ENCODE measurements around the gene FAM193A. TPM values are rescaled to one million over a fixed set of nuclear protein-coding genes. Genes with fewer than 3 reads are reported as not detected.
"Not testable (repeated sequence)": the region's sequence is repeated elsewhere in the genome, so short reads cannot be mapped to it uniquely, and the experiment has no call there.

The FAM193A gene
- total RNA-seq, 1 experiment from 2014 or later = 10.3 TPM

DNA sequence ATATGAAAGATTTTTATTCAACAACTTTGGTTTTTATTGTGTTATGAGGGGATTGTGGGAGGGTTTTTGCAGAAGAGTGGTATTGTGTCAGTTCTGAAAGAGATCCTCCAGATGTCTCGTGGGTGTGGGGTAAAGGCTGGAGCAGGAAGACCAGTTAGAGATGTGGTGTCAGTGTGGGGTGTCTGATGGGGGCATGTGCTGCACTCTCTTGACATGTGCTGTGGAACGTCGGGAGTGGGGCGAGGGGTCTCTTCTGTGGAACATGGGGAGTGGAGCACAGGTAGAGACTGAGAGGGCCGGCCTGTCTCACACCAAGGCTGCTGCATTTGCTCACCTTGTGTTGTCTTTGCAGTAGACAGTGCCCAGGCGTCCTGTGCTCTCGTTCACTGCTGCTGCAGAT lies 37.6 kb downstream of the FAM193A start:
- no peak for DNase-seq (ENCODE audit: low spot score)

DNA sequence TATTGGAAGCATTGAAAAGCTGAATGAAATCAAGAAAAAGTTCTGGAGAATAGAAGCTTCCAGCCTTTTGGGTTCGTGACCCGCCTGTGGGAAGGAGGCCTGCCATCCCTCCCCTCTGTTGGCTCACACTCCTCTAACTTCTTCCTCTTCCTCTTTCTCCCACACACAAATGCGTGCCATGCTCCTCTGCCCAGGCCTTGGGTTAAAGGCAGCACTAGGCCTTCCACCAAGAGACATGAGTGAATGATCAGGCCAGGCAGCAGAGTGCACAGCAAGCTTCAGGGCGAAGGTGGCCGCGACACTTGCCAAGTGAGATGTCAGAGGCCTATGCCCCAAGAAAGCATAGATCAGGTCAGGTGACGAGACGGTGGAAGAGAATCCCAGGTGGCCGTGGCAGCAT lies 38.4 kb downstream of the FAM193A start:
- DNase-seq (ENCODE audit: low spot score) = no peak

DNA sequence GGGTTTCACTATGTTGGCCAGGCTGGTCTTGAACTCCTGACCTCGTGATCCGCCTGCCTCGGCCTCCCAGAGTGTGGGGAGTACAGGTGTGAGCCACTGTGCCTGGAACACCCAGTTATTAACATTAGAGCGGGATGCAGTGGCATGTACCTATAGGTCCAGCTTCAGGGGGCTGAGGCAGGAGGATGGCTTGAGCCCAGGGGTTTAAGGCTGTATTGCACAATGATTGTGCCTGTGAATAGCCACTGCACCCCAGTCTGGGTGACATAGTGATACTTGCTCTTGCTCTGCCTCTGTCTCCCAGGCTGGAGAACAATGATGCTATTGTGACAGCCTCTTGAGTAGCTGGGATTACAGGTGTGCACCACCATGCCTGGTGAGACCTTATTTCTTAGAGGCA lies 39.8 kb downstream of the FAM193A start:
- no peak for DNase-seq (ENCODE audit: low spot score)

DNA sequence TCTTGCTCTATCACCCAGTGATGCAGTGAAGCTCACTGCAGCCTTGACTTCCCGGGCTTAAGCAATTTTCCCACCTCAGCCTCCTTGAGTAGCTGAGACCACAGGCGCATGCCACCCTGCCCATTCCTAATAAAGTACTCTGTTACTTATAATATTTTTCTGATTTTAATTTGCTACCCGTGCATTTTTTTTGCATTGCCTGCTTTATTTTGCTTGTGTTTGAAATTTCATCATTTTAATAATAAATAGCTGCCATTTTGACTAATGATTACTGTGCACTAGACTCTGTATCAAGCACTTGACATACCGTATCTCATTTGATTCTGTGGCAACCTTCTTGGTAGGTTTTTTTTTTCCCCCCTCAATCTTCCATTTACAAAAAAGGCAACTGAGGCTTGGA lies 41.7 kb downstream of the FAM193A start:
- no peak for DNase-seq (ENCODE audit: low spot score)

DNA sequence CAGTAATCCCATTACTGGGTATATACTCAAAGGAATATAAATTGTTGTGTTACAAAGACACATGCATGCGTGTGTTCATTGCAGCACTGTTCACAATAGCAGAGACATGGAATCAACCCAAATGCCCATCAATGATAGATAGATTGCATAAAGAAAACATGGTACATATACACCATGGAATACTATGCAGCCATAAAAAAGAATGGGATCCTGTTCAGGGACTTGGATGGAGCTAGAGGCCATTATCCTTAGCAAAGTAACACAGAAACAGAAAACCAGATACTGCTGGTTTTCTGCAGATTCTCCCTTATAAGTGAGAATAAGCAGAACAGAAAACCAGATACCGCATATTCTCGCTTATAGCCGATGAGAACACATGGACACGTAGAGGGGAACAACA lies 43.5 kb downstream of the FAM193A start:
- no peak for DNase-seq (ENCODE audit: low spot score)

DNA sequence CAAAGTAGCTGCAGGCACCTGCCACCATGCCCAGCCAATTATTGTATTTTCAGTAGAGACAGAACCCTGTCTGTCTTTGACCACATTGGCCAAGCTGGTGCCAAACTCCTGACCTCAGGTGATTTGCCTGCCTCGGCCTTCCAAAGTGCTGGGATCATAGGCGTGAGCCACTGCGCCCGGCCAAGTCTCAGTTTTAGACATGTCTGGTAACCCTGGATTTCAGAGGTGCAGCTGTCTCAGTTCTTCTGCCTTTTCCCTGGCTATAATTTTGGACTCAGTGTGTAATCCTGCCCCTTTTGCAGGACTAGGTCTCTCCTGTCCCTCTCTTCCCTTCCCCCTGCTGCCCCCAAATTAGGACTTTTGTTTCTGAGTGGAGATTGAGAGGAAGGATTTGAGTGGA lies 46.6 kb downstream of the FAM193A start:
- DNase-seq (ENCODE audit: low spot score) = no peak

DNA sequence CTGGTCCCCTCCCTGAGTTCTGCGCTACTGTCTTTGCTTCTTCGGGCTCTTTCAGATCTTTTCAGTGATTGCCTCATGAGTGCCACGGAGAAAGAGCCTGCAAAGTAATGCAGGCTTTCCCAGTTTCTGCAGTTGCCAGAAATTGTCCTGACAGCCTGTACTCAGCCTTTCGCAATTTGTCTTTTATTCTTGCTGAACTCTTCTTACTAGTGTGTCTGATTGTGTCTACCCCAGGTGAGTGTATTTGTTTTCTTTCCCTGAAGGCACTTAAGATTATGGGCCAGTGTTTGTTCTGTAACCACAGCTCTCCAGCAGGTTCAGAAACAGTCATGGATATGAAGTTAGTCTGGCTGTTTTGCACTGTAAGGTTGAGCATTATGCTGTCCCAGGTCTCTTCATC lies 47.1 kb downstream of the FAM193A start:
- DNase-seq (ENCODE audit: low spot score) = no peak

DNA sequence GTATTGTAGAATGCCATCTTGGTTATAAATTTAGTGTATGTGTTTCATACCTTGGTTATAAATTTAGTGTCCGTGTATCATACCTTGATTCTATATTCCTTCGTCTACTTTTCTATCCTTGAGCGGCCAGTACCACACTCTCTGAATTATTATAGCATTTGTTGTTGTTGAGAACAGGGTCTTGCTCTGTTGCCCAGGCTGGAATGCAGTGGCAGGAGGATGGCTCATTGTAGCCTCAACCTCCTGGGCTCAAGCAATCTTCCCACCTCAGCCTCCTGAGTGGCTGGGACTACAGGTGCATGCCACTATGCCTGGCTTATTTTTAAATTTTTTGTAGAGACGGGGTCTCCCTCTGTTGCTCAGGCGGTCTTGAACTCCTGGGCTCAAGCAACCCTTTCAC lies 50.1 kb downstream of the FAM193A start:
- no peak for DNase-seq (ENCODE audit: low spot score)

DNA sequence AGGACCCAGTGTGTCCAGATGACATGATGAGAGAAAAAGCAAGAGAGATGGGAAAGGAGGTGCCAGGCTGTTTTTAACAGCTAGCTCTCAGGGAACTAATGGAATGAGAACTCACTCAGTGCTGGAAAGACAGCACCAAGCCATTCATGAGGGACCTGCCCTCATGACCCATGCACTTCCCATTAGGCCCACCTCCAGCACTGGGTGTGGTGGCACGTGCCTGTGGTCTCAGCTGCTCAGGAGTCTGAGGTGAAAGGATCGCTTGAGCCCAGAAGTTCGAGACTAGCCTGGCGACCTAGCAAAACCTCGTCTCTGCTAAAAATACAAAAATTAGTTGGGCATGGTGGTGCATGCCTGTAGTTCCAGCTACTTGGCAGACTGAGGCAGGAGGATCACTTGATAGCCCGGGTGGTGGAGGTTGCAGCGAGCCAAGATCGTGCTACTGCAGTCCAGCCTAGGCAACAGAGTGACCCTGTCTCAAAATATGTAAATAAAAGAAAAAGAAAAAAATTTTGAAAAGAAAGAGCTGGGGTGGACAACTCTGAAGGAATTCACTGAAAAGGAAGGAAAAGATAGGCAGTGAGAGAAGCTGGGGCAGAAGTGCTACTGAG lies 50.9 kb downstream of the FAM193A start:
- DNase-seq (ENCODE audit: low spot score) = no peak

DNA sequence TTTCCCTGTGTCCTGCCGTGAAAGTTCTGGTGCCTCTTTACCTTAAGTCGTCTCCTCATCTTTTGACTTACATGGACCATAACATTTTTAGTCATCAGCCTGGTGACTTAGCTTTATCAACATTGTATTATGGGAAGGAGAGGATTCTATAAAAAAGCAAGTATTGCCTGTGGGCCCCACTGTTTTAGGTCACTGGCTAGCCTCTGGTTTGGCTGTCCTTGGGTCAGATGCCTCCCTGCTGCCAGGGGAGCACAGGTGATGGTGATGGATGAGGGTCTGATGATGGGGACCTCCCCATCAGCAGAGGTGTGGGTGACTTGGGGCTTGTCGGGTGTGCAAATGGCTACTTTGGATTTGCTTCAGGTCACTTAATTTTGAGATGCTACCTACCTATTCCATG lies 51.8 kb downstream of the FAM193A start:
- no peak for DNase-seq (ENCODE audit: low spot score)

DNA sequence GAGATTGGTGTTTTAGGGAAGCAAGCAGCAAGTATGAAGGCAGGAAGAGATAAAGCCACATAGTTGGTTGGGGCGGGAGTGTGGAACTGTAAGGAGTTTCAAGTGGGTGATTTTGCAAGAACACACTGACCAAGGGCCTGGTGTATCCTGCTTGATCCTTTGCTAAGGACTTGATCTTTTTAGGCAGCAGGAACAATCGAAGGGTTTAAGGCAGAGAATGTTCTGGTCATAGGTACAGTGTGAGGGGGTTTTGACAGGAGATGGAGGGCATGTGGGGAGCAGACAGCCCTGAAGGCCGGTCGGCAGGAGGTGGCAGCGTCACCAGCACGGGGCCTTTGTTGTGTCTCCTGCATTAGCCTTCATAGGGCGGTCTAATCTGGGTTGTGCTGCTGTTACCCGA lies 54.7 kb downstream of the FAM193A start:
- no peak for DNase-seq (ENCODE audit: low spot score)

DNA sequence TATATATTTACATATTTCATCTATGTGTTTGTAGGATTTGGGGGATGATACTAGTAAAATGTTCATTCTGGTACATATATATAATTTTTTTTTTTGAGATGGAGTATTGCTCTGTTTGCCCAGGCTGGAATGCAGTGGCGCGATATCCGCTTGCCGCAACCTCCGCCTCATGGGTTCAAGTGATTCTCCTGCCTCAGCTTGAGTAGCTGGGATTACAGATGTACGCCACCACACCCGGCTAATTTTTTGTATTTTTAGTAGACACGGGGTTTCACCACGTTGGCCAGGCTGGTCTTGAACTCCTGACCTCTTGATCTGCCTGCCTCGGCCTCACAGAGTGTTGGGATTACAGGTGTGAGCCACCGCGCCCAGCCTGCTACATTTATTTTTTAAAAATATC lies 55.6 kb downstream of the FAM193A start:
- DNase-seq (ENCODE audit: low spot score) = not testable (repeated sequence)

DNA sequence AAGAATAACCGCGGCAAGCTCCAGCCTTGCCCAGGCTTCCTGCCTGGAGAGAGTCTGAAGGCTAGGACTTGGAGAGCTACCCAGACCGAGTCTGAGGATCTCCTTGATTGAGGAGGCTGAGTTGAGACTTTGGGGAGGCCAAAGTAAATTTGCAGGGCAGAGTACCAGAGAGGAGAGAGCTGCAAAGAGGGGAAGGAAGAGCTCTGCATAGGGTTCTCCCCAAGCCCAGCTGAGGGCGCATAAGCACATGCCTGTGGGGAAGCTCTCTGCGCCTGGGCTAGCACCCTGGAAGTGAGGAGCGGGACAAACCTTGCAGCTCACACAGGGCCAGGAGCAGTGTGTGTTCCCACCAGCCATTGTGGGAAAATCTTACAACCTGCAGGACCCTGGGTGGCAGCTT lies 56.1 kb downstream of the FAM193A start:
- DNase-seq (ENCODE audit: low spot score) = no peak

DNA sequence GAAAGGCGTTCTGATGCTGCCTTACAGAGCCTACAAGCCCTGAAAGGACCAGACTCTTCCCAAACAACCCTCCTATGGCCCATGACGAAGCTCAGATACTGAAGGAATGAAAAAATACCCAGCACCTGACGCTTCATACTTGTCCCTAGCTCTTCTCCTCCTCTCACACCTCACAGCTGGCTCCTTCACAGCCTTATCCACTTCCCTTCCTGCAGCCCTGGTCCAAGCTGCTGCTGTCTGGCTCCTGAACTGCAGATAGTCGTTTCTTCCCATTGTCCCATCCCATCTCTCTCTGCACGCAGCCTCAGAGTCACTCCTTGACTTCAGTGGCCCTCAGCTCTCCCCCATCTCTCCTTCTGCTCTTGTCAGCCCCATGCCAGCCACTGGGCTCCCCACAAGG lies 56.6 kb downstream of the FAM193A start:
- no peak for DNase-seq (ENCODE audit: low spot score)

DNA sequence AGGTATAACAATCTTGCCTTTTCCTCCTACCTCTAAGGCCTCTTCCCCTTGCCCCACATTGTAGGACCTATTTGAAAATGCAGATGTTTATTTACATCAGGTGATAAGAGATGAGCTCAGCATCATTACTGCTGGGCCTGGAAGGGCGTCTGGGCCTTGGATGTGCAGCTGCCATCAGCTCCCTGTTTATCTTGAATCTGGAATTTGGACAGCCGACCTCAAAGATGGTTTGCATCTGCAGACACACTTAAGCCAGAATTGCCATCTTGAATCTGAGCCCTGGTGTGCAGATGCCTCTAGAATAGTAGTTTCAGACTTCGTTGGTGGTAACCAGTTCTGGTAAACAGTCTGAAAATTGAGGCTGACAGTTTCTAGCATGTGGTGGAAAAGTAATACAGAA lies 59.0 kb downstream of the FAM193A start:
- DNase-seq (ENCODE audit: low spot score) = no peak

DNA sequence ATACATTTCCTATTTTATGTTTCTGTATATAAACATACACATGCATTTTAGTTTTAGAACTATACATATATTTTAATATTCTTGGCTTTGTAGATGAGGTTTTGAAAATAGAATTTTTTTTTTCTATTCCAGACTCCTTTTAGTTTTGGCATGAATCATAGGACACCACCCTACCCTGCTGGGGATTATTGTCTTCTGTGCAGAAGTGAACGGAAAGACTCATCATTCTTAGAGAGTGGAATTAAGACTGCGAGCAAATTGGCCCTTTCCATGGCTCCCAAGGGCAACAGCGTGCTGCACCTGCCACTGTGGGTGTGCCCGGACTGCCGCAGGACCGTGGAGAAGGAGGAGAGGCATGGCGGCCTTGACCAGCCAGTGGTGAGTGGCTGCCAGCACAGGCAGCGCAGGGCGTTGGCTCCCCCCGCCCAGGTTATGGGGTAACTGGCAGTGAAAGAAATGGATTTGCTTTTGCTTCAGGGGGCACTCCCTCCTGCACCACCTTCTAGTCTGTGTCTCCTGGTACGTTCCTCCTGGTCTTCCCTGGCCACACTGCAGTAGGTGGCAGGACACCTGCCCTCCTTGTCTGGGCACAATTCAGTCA lies 59.6 kb downstream of the FAM193A start:
- DNase-seq (ENCODE audit: low spot score) = no peak

DNA sequence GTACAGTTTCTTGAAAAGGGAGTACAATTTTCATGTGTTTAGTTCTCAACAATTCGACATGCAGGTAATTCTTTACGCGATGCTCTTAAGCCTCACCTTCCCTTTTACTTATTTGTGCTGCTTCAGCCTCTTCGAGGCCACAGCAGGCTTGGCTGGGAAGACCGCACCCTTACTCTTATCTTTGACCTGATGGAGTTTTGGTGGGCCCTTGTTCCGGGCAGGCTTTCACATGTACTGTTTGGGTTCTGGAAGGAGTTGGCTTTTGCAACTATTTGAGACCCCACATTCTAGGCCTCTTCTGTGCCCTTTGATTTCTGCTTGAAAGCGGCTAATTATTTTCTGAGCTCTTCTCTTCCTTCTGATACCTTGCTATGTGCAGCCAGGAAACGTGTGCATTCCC lies 60.2 kb downstream of the FAM193A start:
- DNase-seq (ENCODE audit: low spot score) = no peak

DNA sequence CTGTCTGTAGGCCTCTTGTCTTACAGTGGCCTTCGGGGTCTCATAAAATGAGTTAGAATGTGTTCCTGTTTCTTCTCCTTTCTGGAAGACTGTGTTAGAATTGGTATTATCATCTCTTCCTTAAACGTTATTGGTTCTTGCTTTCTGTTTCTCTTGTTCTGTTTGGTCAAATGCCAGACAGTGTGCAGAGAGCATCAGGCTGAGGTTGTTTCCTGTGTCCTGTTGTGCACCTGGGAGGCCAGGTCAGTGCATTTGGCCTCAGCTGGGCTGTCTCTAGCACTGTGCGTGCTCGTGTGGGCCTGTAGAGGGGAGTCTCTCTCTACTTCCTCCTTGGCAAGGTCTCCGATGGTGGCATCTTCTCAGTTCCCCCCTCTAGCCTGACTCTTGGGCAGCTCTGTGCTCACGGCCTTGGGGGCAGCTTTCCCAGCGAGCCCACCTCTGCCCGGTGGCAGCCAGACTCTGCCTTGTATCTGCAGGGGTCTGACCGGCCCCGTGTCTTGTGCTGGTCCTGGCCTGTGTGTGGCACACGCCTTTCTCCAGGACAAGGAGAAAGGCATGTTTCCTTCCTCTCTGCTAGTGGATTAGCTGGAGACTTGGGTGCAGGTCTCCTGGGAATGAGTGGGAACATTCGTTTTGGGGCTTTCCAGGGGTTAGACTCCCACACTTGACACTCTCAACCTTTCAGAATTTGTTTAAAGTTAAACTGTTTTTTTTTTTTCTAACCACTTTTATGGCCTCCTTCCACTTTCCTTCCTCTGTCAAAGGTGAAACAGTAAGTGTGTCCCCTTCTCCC lies 62.3 kb downstream of the FAM193A start:
- no peak for DNase-seq (ENCODE audit: low spot score)

DNA sequence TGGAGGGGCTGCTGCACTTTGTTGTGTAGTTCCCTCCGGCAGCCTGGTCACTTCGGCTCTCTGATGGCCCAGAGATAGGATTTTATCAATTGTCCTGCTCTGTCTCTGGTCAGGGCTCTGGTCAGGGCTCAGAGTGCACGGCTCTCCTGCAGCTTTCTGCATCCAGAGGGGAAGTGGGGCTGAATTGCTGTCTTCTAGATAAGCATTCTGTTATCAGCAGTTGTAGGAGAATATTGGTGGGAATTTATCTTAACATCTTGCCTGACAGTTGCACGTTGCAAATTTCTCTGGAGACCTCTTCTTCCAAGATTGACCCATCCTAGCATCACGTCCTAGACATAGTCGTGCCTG lies 62.8 kb downstream of the FAM193A start:
- DNase-seq (ENCODE audit: low spot score) = no peak

DNA sequence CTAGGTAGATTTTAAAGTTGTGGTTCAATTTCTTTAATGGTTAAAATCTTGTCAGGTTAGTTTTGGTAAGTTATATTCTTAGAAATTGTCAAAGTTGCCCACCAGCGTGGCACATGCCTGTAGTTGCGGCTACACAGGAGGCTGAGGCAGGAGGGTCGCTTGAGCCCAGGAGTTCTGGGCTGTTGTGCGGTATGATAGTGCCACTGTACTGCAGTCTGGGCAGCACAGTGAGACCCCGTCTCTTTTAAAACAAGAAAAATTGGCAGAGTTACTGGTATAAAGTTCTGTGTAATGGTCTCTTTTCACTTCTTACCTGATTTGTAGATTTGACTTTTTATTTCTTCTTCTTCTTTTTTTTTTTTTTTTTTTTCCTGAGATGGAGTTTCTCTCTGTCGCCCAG lies 64.4 kb downstream of the FAM193A start:
- no peak for DNase-seq (ENCODE audit: low spot score)

DNA sequence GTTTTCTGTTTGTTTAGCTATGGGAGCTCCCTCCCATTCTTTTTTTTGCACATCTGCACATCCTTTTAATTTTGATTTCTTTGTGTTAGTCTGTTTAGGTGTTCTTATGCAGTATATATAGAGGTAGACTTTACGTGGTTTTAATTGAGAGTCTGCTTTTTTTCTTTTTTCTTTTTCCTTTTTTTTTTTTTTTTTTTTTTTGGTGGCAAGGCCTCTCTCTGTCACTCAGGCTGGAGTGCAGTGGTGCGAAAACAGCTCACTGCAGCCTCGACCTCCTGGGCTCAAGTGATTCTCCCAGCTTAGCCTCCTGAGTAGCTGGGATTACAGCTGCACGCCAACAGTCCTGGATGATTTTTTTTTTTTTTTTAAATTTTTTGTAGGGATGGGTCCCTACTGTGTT lies 68.2 kb downstream of the FAM193A start:
- no peak for DNase-seq (ENCODE audit: low spot score)

DNA sequence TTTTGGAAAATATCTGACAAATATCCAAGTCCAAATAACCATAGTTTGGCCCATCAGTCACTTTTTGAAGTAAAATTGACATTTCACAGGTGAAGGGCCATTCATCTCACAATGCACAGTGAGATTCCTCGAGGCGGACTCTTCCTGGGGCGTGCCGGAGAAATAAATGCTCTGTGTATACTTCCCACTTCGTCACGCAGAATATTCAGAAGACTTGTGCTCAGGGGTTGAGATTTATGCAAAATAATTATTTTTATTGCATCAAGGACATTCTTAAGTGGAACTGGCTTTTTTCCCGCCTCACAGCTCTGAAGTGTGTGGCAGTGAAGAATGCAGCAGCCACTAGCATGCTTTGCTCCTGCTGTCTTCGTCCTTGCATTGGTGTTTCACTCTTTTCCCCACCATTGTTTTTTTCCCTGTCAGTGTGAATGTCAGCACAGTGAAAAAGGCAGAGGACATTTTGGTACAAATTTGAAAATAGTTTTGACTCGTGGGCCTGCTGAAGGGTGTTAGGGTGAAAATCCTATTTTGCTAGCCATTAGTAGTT lies 70.6 kb downstream of the FAM193A start:
- DNase-seq (ENCODE audit: low spot score) = no peak

DNA sequence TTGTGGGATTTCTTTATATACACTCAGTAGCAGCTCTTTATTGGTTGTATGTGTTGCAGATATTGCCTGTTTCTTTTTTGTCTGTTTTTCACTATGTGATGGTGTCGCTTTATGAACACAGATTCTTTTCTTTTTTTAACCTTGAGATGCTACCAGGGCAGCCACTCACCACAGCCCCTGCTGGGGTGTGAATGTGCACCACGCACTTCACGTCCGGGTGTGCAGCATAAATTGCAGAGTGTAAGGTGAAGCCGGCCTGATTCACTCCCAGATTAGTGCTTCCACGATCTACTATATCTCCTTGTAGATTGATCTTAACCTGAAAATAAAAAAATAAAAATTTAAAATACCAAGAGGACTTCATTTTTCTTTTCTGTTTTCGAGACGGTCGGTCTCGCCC lies 71.4 kb downstream of the FAM193A start:
- DNase-seq (ENCODE audit: low spot score) = no peak

Data from A172 (cell line).